WTC11 (cell line): Measurements from ENCODE around the gene HOMEZ. TPM values are rescaled to one million over a fixed set of nuclear protein-coding genes. Genes with fewer than 3 reads are reported as not detected.

ENCODE experiments used
- ATAC-seq: fragments of 200-7000 bp; cut with Tn5 transposase; 2 replicates; pipeline ENCODE4 v1.10.0; 2021; ENCODE audit warnings: mild to moderate bottlenecking, moderate library complexity
- CTCF ChIA-PET: fragments of 300-600 bp; sonication (Branson Sonifier 250); formaldehyde crosslinking; loops from one replicate; lab custom pipeline; 2021; ENCODE audit warnings: antibody characterized with exemption; lab: Charles Lee
- POLR2A ChIA-PET: fragments of 350-600 bp; sonication (Branson Sonifier 250); formaldehyde crosslinking; loops from one replicate; lab custom pipeline; 2021; ENCODE audit warnings: antibody characterized with exemption; lab: Charles Lee
- DNase-seq: peaks from one replicate; pipeline ENCODE4 v3.0.0; 2021; ENCODE audit warnings: low spot score
- H3K27ac Mint-ChIP-seq: 2 replicates; pipeline ENCODE4 v1.8.0; 2021; ENCODE audit warnings: mixed read lengths
- H3K27me3 Mint-ChIP-seq: 2 replicates; pipeline ENCODE4 v1.8.0; 2021; ENCODE audit warnings: low read depth, mild to moderate bottlenecking, moderate library complexity, mixed read lengths
- H3K36me3 Mint-ChIP-seq: 2 replicates; pipeline ENCODE4 v1.8.0; 2021; ENCODE audit warnings: mixed read lengths
- H3K4me1 Mint-ChIP-seq: 2 replicates; pipeline ENCODE4 v1.8.0; 2022; ENCODE audit warnings: mixed read lengths
- H3K4me3 Mint-ChIP-seq: 2 replicates; pipeline ENCODE4 v1.8.0; 2021; ENCODE audit warnings: mild to moderate bottlenecking, moderate library complexity, mixed read lengths
- H3K9me3 Mint-ChIP-seq: 2 replicates; pipeline ENCODE4 v1.8.0; 2021; ENCODE audit warnings: mixed read lengths
- AFF4 ChIP-seq: sonication (generic); formaldehyde crosslinking; IDR thresholded peaks from 2 replicates; pipeline ENCODE4 v1.8.1; 2023; ENCODE audit warnings: mild to moderate bottlenecking, missing genetic modification reagents, borderline replicate concordance
- CTCF ChIP-seq: fragments of 200-600 bp; IDR thresholded peaks from 2 replicates; pipeline ENCODE4 v1.8.0; 2022; ENCODE audit warnings: antibody characterized with exemption
- EMX1 ChIP-seq: fragments of 250-450 bp; sonication (Bioruptor Pico); IDR thresholded peaks from 2 replicates; pipeline ENCODE4 v1.8.0; 2021; ENCODE audit warnings: mild to moderate bottlenecking
- ETV6 ChIP-seq: sonication (generic); formaldehyde crosslinking; IDR thresholded peaks from 2 replicates; pipeline ENCODE4 v1.8.1; 2022; ENCODE audit warnings: mild to moderate bottlenecking, missing genetic modification reagents
- FOXP4 ChIP-seq: sonication (generic); formaldehyde crosslinking; IDR thresholded peaks from 2 replicates; pipeline ENCODE4 v1.8.0; 2022; ENCODE audit warnings: mild to moderate bottlenecking, missing genetic modification reagents
- NFATC4 ChIP-seq: fragments of 250-450 bp; sonication (Bioruptor Pico); IDR thresholded peaks from 2 replicates; pipeline ENCODE4 v1.9.0; 2021; ENCODE audit warnings: mild to moderate bottlenecking
- NR2C2 ChIP-seq: sonication (generic); formaldehyde crosslinking; IDR thresholded peaks from 2 replicates; pipeline ENCODE4 v1.8.0; 2022; ENCODE audit warnings: mild to moderate bottlenecking, missing genetic modification reagents
- NR3C1 ChIP-seq: sonication (generic); formaldehyde crosslinking; conservative IDR thresholded peaks from 2 replicates; pipeline ENCODE4 v1.8.1; 2023; ENCODE audit warnings: low read depth, mild to moderate bottlenecking, missing genetic modification reagents
- OVOL2 ChIP-seq: fragments of 250-450 bp; sonication (Bioruptor Pico); IDR thresholded peaks from 2 replicates; pipeline ENCODE4 v1.9.0; 2021; ENCODE audit warnings: mild to moderate bottlenecking, borderline replicate concordance
- PREB ChIP-seq: sonication (generic); formaldehyde crosslinking; IDR thresholded peaks from 2 replicates; pipeline ENCODE4 v1.8.1; 2022; ENCODE audit warnings: mild to moderate bottlenecking, missing genetic modification reagents, moderate library complexity, borderline replicate concordance
- PRRX2 ChIP-seq: fragments of 250-450 bp; sonication (Bioruptor Pico); IDR thresholded peaks from 2 replicates; pipeline ENCODE4 v1.8.0; 2021; ENCODE audit warnings: mild to moderate bottlenecking
- RORB ChIP-seq: fragments of 250-450 bp; sonication (Bioruptor Pico); IDR thresholded peaks from 2 replicates; pipeline ENCODE4 v1.9.0; 2021; ENCODE audit warnings: mild to moderate bottlenecking
- SP1 ChIP-seq: sonication (generic); formaldehyde crosslinking; conservative IDR thresholded peaks from 2 replicates; pipeline ENCODE4 v1.8.1; 2022; ENCODE audit warnings: missing genetic modification reagents
- TEAD4 ChIP-seq: sonication (generic); formaldehyde crosslinking; IDR thresholded peaks from 2 replicates; pipeline ENCODE4 v1.8.0; 2022; ENCODE audit warnings: mild to moderate bottlenecking, missing genetic modification reagents
- ZMAT4 ChIP-seq: fragments of 250-450 bp; sonication (Bioruptor Pico); IDR thresholded peaks from 2 replicates; pipeline ENCODE4 v1.9.0; 2021; ENCODE audit warnings: mild to moderate bottlenecking
- ZNF532 ChIP-seq: fragments of 250-450 bp; sonication (Bioruptor Pico); IDR thresholded peaks from 2 replicates; pipeline ENCODE4 v1.9.0; 2021; ENCODE audit warnings: mild to moderate bottlenecking, borderline replicate concordance
- total RNA-seq: library from RNA; stranded (reverse); gene quantifications from 3 replicates; pipeline ENCODE4 v1.2.3, GENCODE V29; 2021

HOMEZ gene
- total RNA-seq, 1 experiment from 2014 or later: 10.7 TPM

- peak; percentile 70 for ATAC-seq
- H3K27me3 Mint-ChIP-seq: no peaks in the 10 kb centered on the region; the same call in 1 of the 2 replicates
- TF ChIP-seq CTCF (peak; percentile 76), NR2C2 (CRISPR knock-in tag) (no peak), NR3C1 (CRISPR knock-in tag) (no peak), NFATC4 (0 out of 2 replicates have a peak, but pooled peaks have one; percentile 43), OVOL2 (CRISPR knock-in tag) (no peak), SP1 (CRISPR knock-in tag) (no peak), RORB (0 out of 2 replicates have a peak, but pooled peaks have one; percentile 30), TEAD4 (no peak)
- TF ChIP-seq, all 79 proteins: peak for 3
- ChIA-PET POLR2A (interaction anchor here (0.6 to 2.5 kb wide), 4 partner anchors 18 to 52 kb away, joined by 3 to 17 read pairs (median 6); partner anchors contain the start of gene SLC22A17), CTCF (interaction anchor here (0.7 to 2.7 kb wide), 9 partner anchors 25 to 259 kb away, joined by 4 to 42 read pairs (median 14); partner anchors contain the start of genes CMTM5 and SLC22A17)
- H3K27ac Mint-ChIP-seq: no peak overlapping the region
- no peaks in the 10 kb centered on the region for H3K9me3 Mint-ChIP-seq
- H3K36me3 Mint-ChIP-seq: peaks cover 27% of the 10 kb centered on the region
- peak; percentile 72 for DNase-seq
- H3K4me1 Mint-ChIP-seq: peaks cover 3% of the 10 kb centered on the region
- H3K4me3 Mint-ChIP-seq: no peak overlapping the region
Observed at GRCh38 chr14:23327947-23328744, 42.2 kb upstream of the HOMEZ start.

GRCh38 chr14:23326491-23327332, 40.8 kb upstream of the HOMEZ start:
- Mint-ChIP-seq H3K4me1 (peaks cover 13% of the 10 kb centered on the region), H3K27ac (peak overlapping the region; percentile 91), H3K9me3 (no peaks in the 10 kb centered on the region), H3K4me3 (no peak overlapping the region), H3K27me3 (no peaks in the 10 kb centered on the region; the same call in 1 of the 2 replicates), H3K36me3 (peaks cover 41% of the 10 kb centered on the region)
- 0 out of 2 replicates have a peak, but pooled peaks have one; percentile 10 for ATAC-seq
- no peak for DNase-seq
- CTCF ChIA-PET: interaction anchor here (0.7 to 2.7 kb wide), 23 partner anchors 11 to 341 kb away, joined by 3 to 42 read pairs (median 4); partner anchors contain the start of genes ACIN1, C14orf119, CMTM5 and SLC22A17
- POLR2A ChIA-PET: interaction anchor here (0.6 to 2.5 kb wide), 8 partner anchors 24 to 1332 kb away, joined by 3 to 17 read pairs (median 6); partner anchors contain the start of gene SLC22A17
- no peak for TF ChIP-seq AFF4
- peak; percentile 18; the same call in 1 of the 2 replicates for TF ChIP-seq ZMAT4
- TF ChIP-seq TEAD4: no peak
- peak; percentile 81 for TF ChIP-seq EMX1
- peak; percentile 12; the same call in 1 of the 2 replicates for TF ChIP-seq NFATC4
- TF ChIP-seq FOXP4 (CRISPR knock-in tag): no peak
- TF ChIP-seq PRRX2: peak; percentile 78
- TF ChIP-seq ZNF532 (CRISPR knock-in tag): peak; percentile 45; the same call in 1 of the 2 replicates
- TF ChIP-seq ETV6 (CRISPR knock-in tag): peak; percentile 28; the same call in 1 of the 2 replicates
- no peak for TF ChIP-seq PREB (CRISPR knock-in tag)
